Activated naive CD8-positive, alpha-beta T cell treated with anti-CD3 and anti-CD28 coated beads for 36 hours (primary cell): ENCODE data around the gene TXNDC17. TPM values are rescaled to one million over a fixed set of nuclear protein-coding genes. Genes with fewer than 3 reads are reported as not detected.
"Not testable (repeated sequence)": the region's sequence is repeated elsewhere in the genome, so short reads cannot be mapped to it uniquely, and the experiment has no call there.

Source experiments
- DNase-seq: peaks from one replicate; pipeline ENCODE4 v3.0.0; 2021
- H3K27ac Mint-ChIP-seq: one replicate; pipeline ENCODE4 v1.8.0; 2022; ENCODE audit warnings: mild to moderate bottlenecking, moderate library complexity, mixed read lengths
- H3K27me3 Mint-ChIP-seq: one replicate; pipeline ENCODE4 v1.8.0; 2022; ENCODE audit warnings: mild to moderate bottlenecking, mixed read lengths
- H3K36me3 Mint-ChIP-seq: one replicate; pipeline ENCODE4 v1.8.0; 2021; ENCODE audit warnings: mild to moderate bottlenecking, mixed read lengths
- H3K4me1 Mint-ChIP-seq: one replicate; pipeline ENCODE4 v1.8.0; 2021; ENCODE audit warnings: mixed read lengths
- H3K4me3 Mint-ChIP-seq: one replicate; pipeline ENCODE4 v1.8.0; 2022; ENCODE audit warnings: mild to moderate bottlenecking, moderate library complexity, mixed read lengths
- H3K9me3 Mint-ChIP-seq: one replicate; pipeline ENCODE4 v1.8.0; 2022; ENCODE audit warnings: mixed read lengths
- total RNA-seq, 2 experiments: library from RNA; stranded (reverse); gene quantifications; one replicate each; pipeline ENCODE4 v1.2.3, GENCODE V29; 2021

Gene TXNDC17
- total RNA-seq, 2 experiments from 2014 or later = 127 to 128 TPM

- Mint-ChIP-seq H3K4me3 (no peak overlapping the region), H3K9me3 (no peaks in the 10 kb centered on the region), H3K27ac (no peak overlapping the region), H3K4me1 (peaks cover 4% of the 10 kb centered on the region), H3K36me3 (no peaks in the 10 kb centered on the region), H3K27me3 (peaks cover 46% of the 10 kb centered on the region)
- DNase-seq = no peak
Observed at GRCh38 chr17:6681176-6681575, 40.3 kb downstream of the TXNDC17 start.

GRCh38 chr17:6681671-6682070 lies 40.8 kb downstream of the TXNDC17 start:
- Mint-ChIP-seq H3K9me3 (no peaks in the 10 kb centered on the region), H3K4me3 (no peak overlapping the region), H3K36me3 (no peaks in the 10 kb centered on the region), H3K27me3 (peaks cover 46% of the 10 kb centered on the region), H3K4me1 (peaks cover 4% of the 10 kb centered on the region), H3K27ac (no peak overlapping the region)
- no peak for DNase-seq

GRCh38 chr17:6682339-6682738 lies 41.5 kb downstream of the TXNDC17 start:
- Mint-ChIP-seq H3K4me1 (peaks cover 4% of the 10 kb centered on the region), H3K27ac (no peak overlapping the region), H3K36me3 (no peaks in the 10 kb centered on the region), H3K4me3 (no peak overlapping the region), H3K27me3 (peaks cover 52% of the 10 kb centered on the region), H3K9me3 (no peaks in the 10 kb centered on the region)
- DNase-seq = no peak

GRCh38 chr17:6683081-6683684 lies 42.3 kb downstream of the TXNDC17 start:
- no peak for DNase-seq
- Mint-ChIP-seq H3K27me3 (peaks cover 46% of the 10 kb centered on the region), H3K27ac (no peak overlapping the region), H3K4me3 (no peak overlapping the region), H3K36me3 (no peaks in the 10 kb centered on the region), H3K4me1 (no peaks in the 10 kb centered on the region), H3K9me3 (no peaks in the 10 kb centered on the region)

GRCh38 chr17:6683730-6684459 lies 43.0 kb downstream of the TXNDC17 start:
- H3K36me3 Mint-ChIP-seq = no peaks in the 10 kb centered on the region
- H3K9me3 Mint-ChIP-seq = no peaks in the 10 kb centered on the region
- H3K4me1 Mint-ChIP-seq = no peaks in the 10 kb centered on the region
- no peak for DNase-seq
- no peak overlapping the region for H3K4me3 Mint-ChIP-seq
- peaks cover 39% of the 10 kb centered on the region for H3K27me3 Mint-ChIP-seq
- H3K27ac Mint-ChIP-seq = no peak overlapping the region

- no peak for DNase-seq
- Mint-ChIP-seq H3K9me3 (no peaks in the 10 kb centered on the region), H3K36me3 (no peaks in the 10 kb centered on the region), H3K27me3 (peaks cover 37% of the 10 kb centered on the region), H3K4me1 (no peaks in the 10 kb centered on the region), H3K4me3 (no peak overlapping the region), H3K27ac (no peak overlapping the region)
Observed at GRCh38 chr17:6684460-6684783, 43.6 kb downstream of the TXNDC17 start.

- Mint-ChIP-seq H3K27ac (no peak overlapping the region), H3K27me3 (peaks cover 37% of the 10 kb centered on the region), H3K4me3 (no peak overlapping the region), H3K9me3 (no peaks in the 10 kb centered on the region), H3K36me3 (no peaks in the 10 kb centered on the region), H3K4me1 (no peaks in the 10 kb centered on the region)
- DNase-seq = no peak
Observed at GRCh38 chr17:6684881-6685767, 44.3 kb downstream of the TXNDC17 start.

GRCh38 chr17:6686026-6686425 lies 45.2 kb downstream of the TXNDC17 start:
- no peak overlapping the region for H3K4me3 Mint-ChIP-seq
- no peak overlapping the region for H3K27ac Mint-ChIP-seq
- no peaks in the 10 kb centered on the region for H3K36me3 Mint-ChIP-seq
- peaks cover 33% of the 10 kb centered on the region for H3K27me3 Mint-ChIP-seq
- no peak for DNase-seq
- H3K4me1 Mint-ChIP-seq = no peaks in the 10 kb centered on the region
- H3K9me3 Mint-ChIP-seq = no peaks in the 10 kb centered on the region

GRCh38 chr17:6688944-6689343 lies 48.1 kb downstream of the TXNDC17 start:
- H3K9me3 Mint-ChIP-seq = no peaks in the 10 kb centered on the region
- H3K27me3 Mint-ChIP-seq = peaks cover 19% of the 10 kb centered on the region
- no peaks in the 10 kb centered on the region for H3K36me3 Mint-ChIP-seq
- no peak for DNase-seq
- no peak overlapping the region for H3K4me3 Mint-ChIP-seq
- no peaks in the 10 kb centered on the region for H3K4me1 Mint-ChIP-seq
- no peak overlapping the region for H3K27ac Mint-ChIP-seq

- peaks cover 23% of the 10 kb centered on the region for H3K27me3 Mint-ChIP-seq
- H3K4me3 Mint-ChIP-seq = no peak overlapping the region
- H3K9me3 Mint-ChIP-seq = no peaks in the 10 kb centered on the region
- no peak for DNase-seq
- H3K36me3 Mint-ChIP-seq = no peaks in the 10 kb centered on the region
- H3K27ac Mint-ChIP-seq = no peak overlapping the region
- H3K4me1 Mint-ChIP-seq = no peaks in the 10 kb centered on the region
Observed at GRCh38 chr17:6690641-6691040, 49.8 kb downstream of the TXNDC17 start.

- no peak overlapping the region for H3K27ac Mint-ChIP-seq
- no peaks in the 10 kb centered on the region for H3K9me3 Mint-ChIP-seq
- H3K4me1 Mint-ChIP-seq = no peaks in the 10 kb centered on the region
- no peak overlapping the region for H3K4me3 Mint-ChIP-seq
- peaks cover 23% of the 10 kb centered on the region for H3K27me3 Mint-ChIP-seq
- H3K36me3 Mint-ChIP-seq = no peaks in the 10 kb centered on the region
- no peak for DNase-seq
Observed at GRCh38 chr17:6691546-6691945, 50.7 kb downstream of the TXNDC17 start.

- H3K9me3 Mint-ChIP-seq, H3K4me3 Mint-ChIP-seq, H3K4me1 Mint-ChIP-seq, DNase-seq, H3K36me3 Mint-ChIP-seq, H3K27ac Mint-ChIP-seq: not testable (repeated sequence)
- peaks cover 21% of the 10 kb centered on the region for H3K27me3 Mint-ChIP-seq
Observed at GRCh38 chr17:6691958-6692357, 51.1 kb downstream of the TXNDC17 start.

Other genes starting within 250 kb of the TXNDC17 start
- not detected for gene AIPL1, start 205.9 kb upstream of the TXNDC17 start, total RNA-seq
- 1 to 10 TPM; 4.8 to 5.7 TPM for gene PIMREG, start 196.6 kb upstream of the TXNDC17 start, total RNA-seq
- under 1 TPM; 0.49 to 0.72 TPM for gene PITPNM3, start 84.5 kb upstream of the TXNDC17 start, total RNA-seq
- 10 to 100 TPM; 14.8 to 15.8 TPM for gene KIAA0753, start 349 bp upstream of the TXNDC17 start, total RNA-seq
- 10 to 100 TPM; 20.1 to 21.6 TPM for gene MED31, start 10.5 kb downstream of the TXNDC17 start, total RNA-seq
- gene C17orf100, start 10.7 kb downstream of the TXNDC17 start, total RNA-seq = 1 to 10 TPM; 1.4 to 1.8 TPM
- not detected for gene SLC13A5, start 72.3 kb downstream of the TXNDC17 start, total RNA-seq
- gene XAF1, start 115.0 kb downstream of the TXNDC17 start, total RNA-seq = 10 to 100 TPM; 54.0 to 54.1 TPM
- gene FBXO39, start 135.2 kb downstream of the TXNDC17 start, total RNA-seq = not detected
- gene TEKT1, start 190.7 kb downstream of the TXNDC17 start, total RNA-seq = not detected